ENCODE measurements around the gene KIF17. TPM values are rescaled to one million over a fixed set of nuclear protein-coding genes. Genes with fewer than 3 reads are reported as not detected.
A peak's percentile ranks its signal among the peaks of the same experiment; 100 is the strongest.

KIF17 gene
- total RNA-seq, 6 donors from 2014 or later: 4.2 to 12.6 (median 8.5) TPM

DNA sequence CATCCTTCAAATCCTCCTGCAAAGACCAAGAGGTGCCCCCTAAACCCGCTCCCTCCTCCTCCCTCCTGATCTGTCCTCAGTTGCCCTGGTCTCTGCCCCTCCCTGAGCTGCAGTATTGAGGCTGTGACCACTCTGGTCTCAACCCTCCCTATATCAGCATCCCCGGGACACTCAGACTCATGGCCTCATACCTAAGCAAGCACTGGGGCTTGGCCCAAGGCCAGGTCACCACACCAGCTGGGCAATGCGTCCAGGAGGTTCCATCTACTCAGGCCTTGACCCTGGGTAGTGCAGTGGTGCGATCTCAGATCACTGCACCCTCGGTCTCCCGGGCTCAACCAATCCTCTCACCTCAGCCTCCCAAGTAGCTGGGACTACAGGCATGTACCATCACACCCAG is 9.8 kb downstream of the KIF17 start:
- 73 to 84% methylated on average over 3 to 6 of the region's 6 CpGs for WGBS, 2 donors
- DNase-seq (no peak), ATAC-seq (ENCODE audit: low FRiP score in 2 of 2) (peak in 1 of 2 donors; percentile 4)
- Histone ChIP-seq H3K4me3 (no peak overlapping the region), H3K27ac (no peak overlapping the region), H3K27me3 (no peaks in the 10 kb centered on the region), H3K36me3 (no peaks in the 10 kb centered on the region), H3K9me3 (no peaks in the 10 kb centered on the region), H3K4me1 (no peaks in the 10 kb centered on the region)
- TF ChIP-seq, protein P1, sequence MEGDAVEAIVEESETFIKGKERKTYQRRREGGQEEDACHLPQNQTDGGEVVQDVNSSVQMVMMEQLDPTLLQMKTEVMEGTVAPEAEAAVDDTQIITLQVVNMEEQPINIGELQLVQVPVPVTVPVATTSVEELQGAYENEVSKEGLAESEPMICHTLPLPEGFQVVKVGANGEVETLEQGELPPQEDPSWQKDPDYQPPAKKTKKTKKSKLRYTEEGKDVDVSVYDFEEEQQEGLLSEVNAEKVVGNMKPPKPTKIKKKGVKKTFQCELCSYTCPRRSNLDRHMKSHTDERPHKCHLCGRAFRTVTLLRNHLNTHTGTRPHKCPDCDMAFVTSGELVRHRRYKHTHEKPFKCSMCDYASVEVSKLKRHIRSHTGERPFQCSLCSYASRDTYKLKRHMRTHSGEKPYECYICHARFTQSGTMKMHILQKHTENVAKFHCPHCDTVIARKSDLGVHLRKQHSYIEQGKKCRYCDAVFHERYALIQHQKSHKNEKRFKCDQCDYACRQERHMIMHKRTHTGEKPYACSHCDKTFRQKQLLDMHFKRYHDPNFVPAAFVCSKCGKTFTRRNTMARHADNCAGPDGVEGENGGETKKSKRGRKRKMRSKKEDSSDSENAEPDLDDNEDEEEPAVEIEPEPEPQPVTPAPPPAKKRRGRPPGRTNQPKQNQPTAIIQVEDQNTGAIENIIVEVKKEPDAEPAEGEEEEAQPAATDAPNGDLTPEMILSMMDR (IDR thresholded peaks at IDR 0.05): no peak
- TF ChIP-seq POLR2A (IDR thresholded peaks at IDR 0.05): no peak
- no peak for TF ChIP-seq POLR2AphosphoS5 (IDR thresholded peaks at IDR 0.05)
- no peak for TF ChIP-seq EP300 (IDR thresholded peaks at IDR 0.05)

DNA sequence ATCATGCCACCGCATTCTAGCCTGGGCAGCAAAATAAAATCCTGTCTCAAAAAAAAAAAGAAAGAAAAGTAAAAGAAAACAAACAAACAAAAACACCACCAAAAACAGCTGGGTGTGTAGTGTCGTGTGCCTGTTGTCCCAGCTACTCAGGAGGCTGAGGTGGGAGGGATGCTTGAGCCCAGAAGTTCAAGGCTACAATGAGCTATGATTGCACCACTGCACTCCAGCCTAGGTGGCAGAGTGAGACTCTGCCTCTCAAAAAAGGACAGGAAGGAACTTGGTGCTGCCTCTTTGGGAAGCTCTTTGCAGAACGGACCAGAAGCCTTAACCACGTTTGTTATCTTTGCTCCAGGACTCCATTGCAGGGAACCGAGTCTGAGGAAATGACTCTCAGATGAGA is 11.0 kb downstream of the KIF17 start:
- TF ChIP-seq POLR2A (IDR thresholded peaks at IDR 0.05) (no peak), POLR2AphosphoS5 (IDR thresholded peaks at IDR 0.05) (no peak), EP300 (IDR thresholded peaks at IDR 0.05) (no peak)
- TF ChIP-seq, protein P1 (IDR thresholded peaks at IDR 0.05): no peak
- ATAC-seq (ENCODE audit: low FRiP score in 2 of 2): no peak
- H3K4me3 ChIP-seq: no peak overlapping the region
- H3K27ac ChIP-seq: no peak overlapping the region
- no peaks in the 10 kb centered on the region for H3K4me1 ChIP-seq
- H3K27me3 ChIP-seq: no peaks in the 10 kb centered on the region
- no peaks in the 10 kb centered on the region for H3K36me3 ChIP-seq
- WGBS, 2 donors: 40 to 54% methylated on average over 5 of the region's 5 CpGs
- DNase-seq: no peak
- no peaks in the 10 kb centered on the region for H3K9me3 ChIP-seq

DNA sequence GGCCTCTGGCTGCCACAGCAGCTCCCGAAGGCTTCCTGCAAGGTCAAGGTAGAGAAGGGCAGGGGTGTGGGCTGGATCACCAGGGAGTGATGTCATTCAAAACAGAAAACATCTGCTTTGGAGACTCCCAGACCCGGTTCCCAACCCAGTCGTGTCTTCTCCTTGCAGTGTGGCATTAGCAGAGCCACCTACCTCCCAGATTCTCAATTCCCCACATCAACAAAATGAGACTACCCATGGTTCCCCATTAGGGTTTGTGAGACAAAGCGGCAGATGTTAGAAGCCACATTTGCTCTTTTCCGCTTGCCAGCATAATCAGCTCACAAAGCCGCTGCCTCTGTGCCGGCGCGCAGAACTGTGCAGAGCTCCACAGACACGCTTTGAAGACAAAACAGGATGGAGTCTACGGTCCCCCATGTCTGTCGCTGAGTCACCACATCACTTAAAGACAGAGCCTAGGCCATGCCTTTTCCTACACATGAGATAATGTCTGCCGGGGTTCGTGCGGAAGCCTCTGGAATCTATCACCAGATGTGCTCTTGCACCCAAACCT is 12.5 kb downstream of the KIF17 start:
- TF ChIP-seq EP300 (IDR thresholded peaks at IDR 0.05): no peak
- Histone ChIP-seq H3K9me3 (no peaks in the 10 kb centered on the region), H3K36me3 (no peaks in the 10 kb centered on the region), H3K4me3 (no peak overlapping the region), H3K4me1 (no peaks in the 10 kb centered on the region), H3K27ac (no peak overlapping the region), H3K27me3 (no peaks in the 10 kb centered on the region)
- WGBS, 2 donors: 86 to 92% methylated on average over 14 to 15 of the region's 15 CpGs
- no peak for ATAC-seq (ENCODE audit: low FRiP score in 2 of 2)
- DNase-seq: no peak

DNA sequence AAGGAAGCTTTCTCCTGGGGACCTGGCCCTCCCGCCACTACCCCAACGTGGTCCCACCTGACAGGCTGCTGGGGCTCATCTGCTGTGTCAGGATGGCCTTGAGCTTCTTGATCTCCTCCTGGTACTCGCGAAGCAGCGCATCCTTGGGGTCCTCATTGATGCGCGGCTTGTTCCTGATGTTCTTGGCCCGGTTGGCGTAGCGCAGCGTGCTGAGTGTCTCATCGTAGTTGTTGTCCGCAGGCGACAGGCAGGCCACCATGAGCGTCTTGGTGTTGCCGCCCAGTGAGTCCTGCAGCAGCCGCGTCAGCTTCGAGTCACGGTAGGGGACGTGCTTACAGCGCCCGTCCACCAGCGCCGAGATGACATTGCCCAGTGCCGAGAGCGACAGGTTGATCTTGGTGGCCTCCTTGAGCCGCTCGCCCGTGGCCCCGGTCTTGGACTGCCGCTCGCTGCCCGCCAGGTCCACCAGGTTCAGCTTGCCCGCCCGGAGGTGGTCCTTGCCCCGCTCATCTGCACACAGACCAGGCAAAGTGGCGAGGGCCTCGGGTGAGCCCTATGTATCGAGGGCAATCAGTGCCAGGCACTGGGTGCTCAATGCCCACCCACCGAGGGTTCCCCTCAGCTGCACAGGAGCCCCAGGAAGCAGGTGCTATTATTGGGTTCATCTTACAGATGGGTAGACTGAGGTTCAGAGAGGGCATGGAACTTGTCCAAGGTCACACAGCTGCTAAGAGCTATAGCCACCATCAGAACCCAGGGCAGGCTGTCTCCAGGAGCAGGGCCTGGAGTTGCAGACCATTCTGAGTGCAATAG is 13.2 kb downstream of the KIF17 start:
- DNase-seq (peak in 1 of 2 donors; percentile 68), ATAC-seq (ENCODE audit: low FRiP score in 2 of 2) (no peak)
- TF ChIP-seq, protein P1 (IDR thresholded peaks at IDR 0.05): no peak
- no peak for TF ChIP-seq POLR2AphosphoS5 (IDR thresholded peaks at IDR 0.05)
- TF ChIP-seq POLR2A (IDR thresholded peaks at IDR 0.05): no peak
- TF ChIP-seq EP300 (IDR thresholded peaks at IDR 0.05): no peak
- H3K9me3 ChIP-seq: no peaks in the 10 kb centered on the region
- no peak overlapping the region for H3K27ac ChIP-seq
- no peak overlapping the region for H3K4me3 ChIP-seq
- no peaks in the 10 kb centered on the region for H3K4me1 ChIP-seq
- WGBS, 2 donors: 94% methylated on average over 23 to 41 of the region's 41 CpGs
- H3K36me3 ChIP-seq: no peaks in the 10 kb centered on the region
- H3K27me3 ChIP-seq: no peaks in the 10 kb centered on the region

DNA sequence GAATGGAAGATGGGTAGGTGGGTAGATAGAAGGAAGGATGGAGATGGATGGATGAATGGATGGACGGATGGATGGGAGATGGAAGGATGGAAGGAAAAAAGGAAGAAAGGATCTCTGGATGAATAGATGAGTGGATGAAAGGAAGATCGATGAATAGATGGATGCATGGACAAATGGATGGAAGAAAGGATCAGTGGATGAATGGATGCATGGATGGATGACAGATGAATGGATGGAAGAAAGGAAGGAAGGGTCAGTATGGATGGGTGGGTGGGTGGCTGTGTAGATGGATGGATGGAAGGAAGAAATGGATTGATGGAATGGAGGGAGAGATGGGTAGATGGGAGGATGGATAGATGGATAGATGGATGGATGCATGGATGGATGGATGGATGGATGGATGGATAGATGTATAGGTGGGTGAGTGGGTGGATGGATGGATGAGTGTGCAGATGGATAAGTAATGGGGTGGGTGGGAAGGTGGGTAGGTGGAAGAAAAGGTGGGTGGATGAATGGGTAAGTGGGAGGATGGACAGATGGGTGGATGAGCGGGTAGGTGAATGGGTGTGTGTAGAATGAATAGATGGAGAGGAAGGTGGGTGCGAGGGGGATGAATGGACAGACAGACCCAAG is 14.6 kb downstream of the KIF17 start:
- Histone ChIP-seq H3K27ac (no peak overlapping the region), H3K36me3 (no peaks in the 10 kb centered on the region), H3K4me1 (no peaks in the 10 kb centered on the region), H3K27me3 (no peaks in the 10 kb centered on the region), H3K9me3 (no peaks in the 10 kb centered on the region), H3K4me3 (no peak overlapping the region)
- DNase-seq (no peak), ATAC-seq (ENCODE audit: low FRiP score in 2 of 2) (no peak)
- 79 to 80% methylated on average over 4 of the region's 4 CpGs for WGBS, 2 donors
- TF ChIP-seq, protein P1 (IDR thresholded peaks at IDR 0.05): no peak
- TF ChIP-seq POLR2A (IDR thresholded peaks at IDR 0.05) (no peak), POLR2AphosphoS5 (IDR thresholded peaks at IDR 0.05) (no peak), EP300 (IDR thresholded peaks at IDR 0.05) (no peak)

Data from upper lobe of left lung (tissue), 6 donors.